Measurements from ENCODE around the gene MORN1. TPM values are rescaled to one million over a fixed set of nuclear protein-coding genes. Genes with fewer than 3 reads are reported as not detected.

The MORN1 gene
- total and polyA plus RNA-seq, 9 of the 15 experiments (the other 6 are each of a cell fraction or from before 2014, with no cell fraction given) = 0.24 to 9.3 (median 4.2) TPM

- TF ChIP-seq SIN3A (IDR thresholded peaks at IDR 0.05; ENCODE audit: borderline replicate concordance in 2 of 2, control insufficient read depth in 1 of 2, low read depth in 2 of 2, low read length in 2 of 2) (no peak; a peak in 1 of 4 replicates), HMGN3 (IDR thresholded peaks at IDR 0.05; ENCODE audit: borderline replicate concordance, extremely low read depth, insufficient read length, low read depth, low read length) (peak; percentile 79), RBFOX2 (IDR thresholded peaks at IDR 0.05; ENCODE audit: low read depth, low read length) (peak; percentile 72), KAT7 (CRISPR knock-in tag; IDR thresholded peaks at IDR 0.05; ENCODE audit: borderline replicate concordance) (0 out of 2 replicates have a peak, but pooled peaks have one; percentile 89), RFX1 (IDR thresholded peaks at IDR 0.05) (no peak), ZNF830 (CRISPR knock-in tag; IDR thresholded peaks at IDR 0.05) (no peak), ZNF75A (CRISPR knock-in tag; IDR thresholded peaks at IDR 0.05) (no peak), HDAC3 (IDR thresholded peaks at IDR 0.05; ENCODE audit: borderline replicate concordance, partially characterized antibody) (no peak), HEY1 (CRISPR knock-in tag; IDR thresholded peaks at IDR 0.05; ENCODE audit: borderline replicate concordance) (no peak), ZBTB17 (CRISPR knock-in tag; IDR thresholded peaks at IDR 0.05) (no peak; the same call in 1 of the 2 replicates), MNT (conservative IDR thresholded peaks at IDR 0.05) (peak in 1 of 2 experiments; percentile 79; a peak in 1 of 4 replicates), RBM34 (IDR thresholded peaks at IDR 0.05; ENCODE audit: borderline replicate concordance, insufficient read depth, low read length) (no peak), HMG20B (CRISPR knock-in tag; IDR thresholded peaks at IDR 0.05) (no peak), TEAD4 (IDR thresholded peaks at IDR 0.05; ENCODE audit: low read length) (no peak), TEAD4 (CRISPR knock-in tag; IDR thresholded peaks at IDR 0.05; ENCODE audit: borderline replicate concordance) (no peak), ILK (tag; IDR thresholded peaks at IDR 0.05; ENCODE audit: borderline replicate concordance, low read depth) (no peak), ZSCAN29 (IDR thresholded peaks at IDR 0.05) (no peak), NFATC3 (IDR thresholded peaks at IDR 0.05) (no peak), KHSRP (IDR thresholded peaks at IDR 0.05) (no peak), ZFP30 (CRISPR knock-in tag; IDR thresholded peaks at IDR 0.05; ENCODE audit: borderline replicate concordance) (no peak), GABPB2 (CRISPR knock-in tag; conservative IDR thresholded peaks at IDR 0.05) (no peak), TAF7 (tag; IDR thresholded peaks at IDR 0.05) (no peak), PRMT5 (CRISPR knock-in tag; IDR thresholded peaks at IDR 0.05) (no peak)
- TF ChIP-seq, protein P1, sequence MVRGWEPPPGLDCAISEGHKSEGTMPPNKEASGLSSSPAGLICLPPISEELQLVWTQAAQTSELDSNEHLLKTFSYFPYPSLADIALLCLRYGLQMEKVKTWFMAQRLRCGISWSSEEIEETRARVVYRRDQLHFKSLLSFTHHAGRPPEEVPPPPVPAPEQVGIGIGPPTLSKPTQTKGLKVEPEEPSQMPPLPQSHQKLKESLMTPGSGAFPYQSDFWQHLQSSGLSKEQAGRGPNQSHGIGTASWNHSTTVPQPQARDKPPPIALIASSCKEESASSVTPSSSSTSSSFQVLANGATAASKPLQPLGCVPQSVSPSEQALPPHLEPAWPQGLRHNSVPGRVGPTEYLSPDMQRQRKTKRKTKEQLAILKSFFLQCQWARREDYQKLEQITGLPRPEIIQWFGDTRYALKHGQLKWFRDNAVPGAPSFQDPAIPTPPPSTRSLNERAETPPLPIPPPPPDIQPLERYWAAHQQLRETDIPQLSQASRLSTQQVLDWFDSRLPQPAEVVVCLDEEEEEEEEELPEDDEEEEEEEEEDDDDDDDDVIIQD (CRISPR knock-in tag; IDR thresholded peaks at IDR 0.05) = no peak
- TF ChIP-seq, protein P2, sequence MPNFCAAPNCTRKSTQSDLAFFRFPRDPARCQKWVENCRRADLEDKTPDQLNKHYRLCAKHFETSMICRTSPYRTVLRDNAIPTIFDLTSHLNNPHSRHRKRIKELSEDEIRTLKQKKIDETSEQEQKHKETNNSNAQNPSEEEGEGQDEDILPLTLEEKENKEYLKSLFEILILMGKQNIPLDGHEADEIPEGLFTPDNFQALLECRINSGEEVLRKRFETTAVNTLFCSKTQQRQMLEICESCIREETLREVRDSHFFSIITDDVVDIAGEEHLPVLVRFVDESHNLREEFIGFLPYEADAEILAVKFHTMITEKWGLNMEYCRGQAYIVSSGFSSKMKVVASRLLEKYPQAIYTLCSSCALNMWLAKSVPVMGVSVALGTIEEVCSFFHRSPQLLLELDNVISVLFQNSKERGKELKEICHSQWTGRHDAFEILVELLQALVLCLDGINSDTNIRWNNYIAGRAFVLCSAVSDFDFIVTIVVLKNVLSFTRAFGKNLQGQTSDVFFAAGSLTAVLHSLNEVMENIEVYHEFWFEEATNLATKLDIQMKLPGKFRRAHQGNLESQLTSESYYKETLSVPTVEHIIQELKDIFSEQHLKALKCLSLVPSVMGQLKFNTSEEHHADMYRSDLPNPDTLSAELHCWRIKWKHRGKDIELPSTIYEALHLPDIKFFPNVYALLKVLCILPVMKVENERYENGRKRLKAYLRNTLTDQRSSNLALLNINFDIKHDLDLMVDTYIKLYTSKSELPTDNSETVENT (CRISPR knock-in tag; IDR thresholded peaks at IDR 0.05) = peak; percentile 79
Measured at GRCh38 chr1:2412773-2413494, 21.6 kb upstream of the MORN1 start (continued).

Data from K562 (cell line).